ENCODE measurements around the gene DUSP28. TPM values are rescaled to one million over a fixed set of nuclear protein-coding genes. Genes with fewer than 3 reads are reported as not detected.
A peak's percentile ranks its signal among the peaks of the same experiment; 100 is the strongest.

DUSP28 gene
- total and polyA plus RNA-seq, 2 of the 13 experiments (the other 11 are each of a cell fraction or from before 2014, with no cell fraction given), result 5.2 to 8.6 TPM

DNA sequence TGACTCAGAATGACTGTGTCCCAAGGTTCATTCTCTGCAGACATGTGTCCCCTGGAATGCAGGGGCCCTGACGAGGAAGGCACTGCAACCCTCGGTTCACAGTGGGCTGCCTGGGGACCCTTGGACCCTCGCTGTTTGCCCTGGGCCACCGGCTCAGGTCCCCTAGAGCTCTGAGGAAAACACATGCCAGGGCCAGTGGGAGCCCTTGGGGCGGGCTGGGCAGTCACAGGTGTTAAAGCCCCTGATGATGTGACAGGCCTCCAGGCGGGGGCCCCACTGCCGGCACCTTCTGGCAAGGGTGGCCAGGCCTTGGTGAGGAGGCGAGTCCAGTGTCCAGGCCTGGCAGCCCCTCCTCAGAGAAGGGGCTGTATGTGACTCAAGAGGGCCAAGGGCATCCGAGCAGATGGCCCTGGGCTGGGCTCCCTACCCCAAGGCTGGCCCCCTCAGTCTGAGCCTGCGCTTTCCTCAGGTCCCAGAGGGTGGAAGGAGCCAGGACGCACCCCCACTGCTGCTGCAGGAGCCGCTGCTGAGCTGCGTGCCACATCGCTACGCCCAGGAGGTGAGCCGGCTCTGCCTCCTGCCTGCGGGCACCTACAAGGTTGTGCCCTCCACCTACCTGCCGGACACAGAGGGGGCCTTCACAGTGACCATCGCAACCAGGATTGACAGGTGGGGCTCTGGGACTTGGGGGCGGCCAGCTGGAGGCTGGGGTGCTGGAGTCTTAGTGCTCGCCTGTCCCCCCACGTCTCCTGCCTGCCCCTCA lies 37.4 kb downstream of the DUSP28 start (continued):
- TF ChIP-seq FOXJ3 (CRISPR knock-in tag; IDR thresholded peaks at IDR 0.05; ENCODE audit: borderline replicate concordance), result peak; percentile 30; the same call in 1 of the 2 replicates
- TF ChIP-seq NR1H2 (CRISPR knock-in tag; IDR thresholded peaks at IDR 0.05; ENCODE audit: borderline replicate concordance, low read depth), result peak; percentile 31; the same call in 1 of the 2 replicates
- TF ChIP-seq ZNF33A (CRISPR knock-in tag; IDR thresholded peaks at IDR 0.05; ENCODE audit: borderline replicate concordance), result no peak
- TF ChIP-seq ZNF337 (CRISPR knock-in tag; IDR thresholded peaks at IDR 0.05; ENCODE audit: borderline replicate concordance, low read depth), result no peak
- no peak for TF ChIP-seq IRX3 (CRISPR knock-in tag; IDR thresholded peaks at IDR 0.05; ENCODE audit: borderline replicate concordance, low read depth)
- TF ChIP-seq, protein P1, sequence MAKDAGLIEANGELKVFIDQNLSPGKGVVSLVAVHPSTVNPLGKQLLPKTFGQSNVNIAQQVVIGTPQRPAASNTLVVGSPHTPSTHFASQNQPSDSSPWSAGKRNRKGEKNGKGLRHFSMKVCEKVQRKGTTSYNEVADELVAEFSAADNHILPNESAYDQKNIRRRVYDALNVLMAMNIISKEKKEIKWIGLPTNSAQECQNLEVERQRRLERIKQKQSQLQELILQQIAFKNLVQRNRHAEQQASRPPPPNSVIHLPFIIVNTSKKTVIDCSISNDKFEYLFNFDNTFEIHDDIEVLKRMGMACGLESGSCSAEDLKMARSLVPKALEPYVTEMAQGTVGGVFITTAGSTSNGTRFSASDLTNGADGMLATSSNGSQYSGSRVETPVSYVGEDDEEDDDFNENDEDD (CRISPR knock-in tag; IDR thresholded peaks at IDR 0.05; ENCODE audit: borderline replicate concordance), result peak; percentile 31; the same call in 1 of the 2 replicates
- 0 out of 4 replicates have a peak, but pooled peaks of 1 of the 2 experiments have one; percentile 31 for TF ChIP-seq REST (IDR thresholded peaks at IDR 0.05; ENCODE audit: borderline replicate concordance in 1 of 2, low read depth in 1 of 2, low read length in 2 of 2)
- TF ChIP-seq, protein P2, sequence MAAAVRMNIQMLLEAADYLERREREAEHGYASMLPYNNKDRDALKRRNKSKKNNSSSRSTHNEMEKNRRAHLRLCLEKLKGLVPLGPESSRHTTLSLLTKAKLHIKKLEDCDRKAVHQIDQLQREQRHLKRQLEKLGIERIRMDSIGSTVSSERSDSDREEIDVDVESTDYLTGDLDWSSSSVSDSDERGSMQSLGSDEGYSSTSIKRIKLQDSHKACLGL (CRISPR knock-in tag; IDR thresholded peaks at IDR 0.05), result no peak
- TF ChIP-seq, protein P3, sequence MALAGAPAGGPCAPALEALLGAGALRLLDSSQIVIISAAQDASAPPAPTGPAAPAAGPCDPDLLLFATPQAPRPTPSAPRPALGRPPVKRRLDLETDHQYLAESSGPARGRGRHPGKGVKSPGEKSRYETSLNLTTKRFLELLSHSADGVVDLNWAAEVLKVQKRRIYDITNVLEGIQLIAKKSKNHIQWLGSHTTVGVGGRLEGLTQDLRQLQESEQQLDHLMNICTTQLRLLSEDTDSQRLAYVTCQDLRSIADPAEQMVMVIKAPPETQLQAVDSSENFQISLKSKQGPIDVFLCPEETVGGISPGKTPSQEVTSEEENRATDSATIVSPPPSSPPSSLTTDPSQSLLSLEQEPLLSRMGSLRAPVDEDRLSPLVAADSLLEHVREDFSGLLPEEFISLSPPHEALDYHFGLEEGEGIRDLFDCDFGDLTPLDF (CRISPR knock-in tag; IDR thresholded peaks at IDR 0.05), result no peak
- peak; percentile 38; the same call in 1 of the 2 replicates for TF ChIP-seq ZNF543 (CRISPR knock-in tag; IDR thresholded peaks at IDR 0.05)
- no peak for TF ChIP-seq ZBTB21 (CRISPR knock-in tag; IDR thresholded peaks at IDR 0.05)
- TF ChIP-seq FOSL2 (CRISPR knock-in tag; IDR thresholded peaks at IDR 0.05), result peak; percentile 35; the same call in 1 of the 2 replicates
- TF ChIP-seq U2AF2 (IDR thresholded peaks at IDR 0.05; ENCODE audit: low read depth, low read length), result no peak
- peak; percentile 23; the same call in 1 of the 2 replicates for TF ChIP-seq SOX5 (CRISPR knock-in tag; IDR thresholded peaks at IDR 0.05; ENCODE audit: borderline replicate concordance)
- TF ChIP-seq NR2F1 (CRISPR knock-in tag; IDR thresholded peaks at IDR 0.05), result no peak
- no peak for TF ChIP-seq KLF16 (CRISPR knock-in tag; IDR thresholded peaks at IDR 0.05)
- no peak for TF ChIP-seq REL (CRISPR knock-in tag; conservative IDR thresholded peaks at IDR 0.05)
